Epithelial cell of proximal tubule (primary cell): ENCODE results near the gene RAD54L2. TPM values are rescaled to one million over a fixed set of nuclear protein-coding genes. Genes with fewer than 3 reads are reported as not detected.
"Not testable (repeated sequence)": the region's sequence is repeated elsewhere in the genome, so short reads cannot be mapped to it uniquely, and the experiment has no call there.

Source experiments
- DNase-seq: peaks from one replicate; pipeline ENCODE4 v3.0.0-alpha.2; 2011; ENCODE audit warnings: low read depth
- H3K4me3 ChIP-seq: 2 replicates; pipeline ENCODE4 v1.5.1; 2011; ENCODE audit warnings: low read depth, mild to moderate bottlenecking, low read length
- total RNA-seq: library from RNA; depleted of rRNA; stranded (reverse); fragments of >200 nt; gene quantifications from 2 replicates; pipeline ENCODE4 v1.2.3, GENCODE V29; 2015
- TF ChIP-seq, protein P1 (sequence below): conservative IDR thresholded peaks from 2 replicates; pipeline ENCODE4 v1.5.1; 2012; ENCODE audit warnings: low read depth, mild to moderate bottlenecking, low read length

Gene RAD54L2
- total RNA-seq, 1 donor from 2014 or later = 9.6 TPM

DNA sequence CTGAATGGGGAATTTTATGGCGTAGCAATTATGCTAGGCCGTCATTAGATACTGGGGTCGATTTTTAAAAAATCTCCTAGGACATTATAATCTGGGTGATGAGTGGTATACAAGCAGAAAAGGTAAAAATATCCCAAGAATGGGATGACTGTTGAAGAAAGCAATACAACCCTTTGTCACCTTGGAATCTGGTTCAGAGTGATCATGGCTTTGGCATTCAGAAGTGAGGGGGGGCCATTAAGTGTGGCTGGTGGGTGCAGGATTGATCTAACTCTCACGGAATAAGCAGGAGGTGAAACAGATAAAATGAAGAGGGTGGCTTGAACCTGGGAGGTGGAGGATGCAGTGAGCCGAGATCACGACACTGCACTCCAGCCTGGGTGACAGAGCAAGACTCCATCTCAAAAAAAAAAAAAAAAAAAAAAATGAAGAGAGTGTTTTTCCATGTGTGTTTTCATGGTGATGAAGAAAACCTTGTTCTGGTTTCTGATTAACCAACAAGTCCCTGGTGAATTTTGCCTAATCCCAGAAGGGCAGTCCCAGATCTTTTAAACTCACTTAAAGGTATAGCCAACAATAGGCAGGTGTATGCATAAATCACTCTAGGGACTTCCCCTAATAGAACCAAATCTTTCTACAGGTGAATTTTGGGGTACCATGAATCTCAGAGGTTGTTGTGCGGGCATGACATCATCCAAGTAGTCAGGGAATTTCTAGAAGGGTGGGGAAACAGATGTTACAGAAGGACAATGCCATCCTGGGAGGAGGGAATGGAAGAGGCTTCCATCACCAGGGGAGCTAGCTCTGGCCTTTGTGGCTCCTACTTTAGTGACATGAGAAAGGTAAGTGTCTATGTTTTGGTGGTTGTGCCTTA lies 3.1 kb upstream of the RAD54L2 start:
- TF ChIP-seq, protein P1, sequence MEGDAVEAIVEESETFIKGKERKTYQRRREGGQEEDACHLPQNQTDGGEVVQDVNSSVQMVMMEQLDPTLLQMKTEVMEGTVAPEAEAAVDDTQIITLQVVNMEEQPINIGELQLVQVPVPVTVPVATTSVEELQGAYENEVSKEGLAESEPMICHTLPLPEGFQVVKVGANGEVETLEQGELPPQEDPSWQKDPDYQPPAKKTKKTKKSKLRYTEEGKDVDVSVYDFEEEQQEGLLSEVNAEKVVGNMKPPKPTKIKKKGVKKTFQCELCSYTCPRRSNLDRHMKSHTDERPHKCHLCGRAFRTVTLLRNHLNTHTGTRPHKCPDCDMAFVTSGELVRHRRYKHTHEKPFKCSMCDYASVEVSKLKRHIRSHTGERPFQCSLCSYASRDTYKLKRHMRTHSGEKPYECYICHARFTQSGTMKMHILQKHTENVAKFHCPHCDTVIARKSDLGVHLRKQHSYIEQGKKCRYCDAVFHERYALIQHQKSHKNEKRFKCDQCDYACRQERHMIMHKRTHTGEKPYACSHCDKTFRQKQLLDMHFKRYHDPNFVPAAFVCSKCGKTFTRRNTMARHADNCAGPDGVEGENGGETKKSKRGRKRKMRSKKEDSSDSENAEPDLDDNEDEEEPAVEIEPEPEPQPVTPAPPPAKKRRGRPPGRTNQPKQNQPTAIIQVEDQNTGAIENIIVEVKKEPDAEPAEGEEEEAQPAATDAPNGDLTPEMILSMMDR = no peak
- no peak for DNase-seq

DNA sequence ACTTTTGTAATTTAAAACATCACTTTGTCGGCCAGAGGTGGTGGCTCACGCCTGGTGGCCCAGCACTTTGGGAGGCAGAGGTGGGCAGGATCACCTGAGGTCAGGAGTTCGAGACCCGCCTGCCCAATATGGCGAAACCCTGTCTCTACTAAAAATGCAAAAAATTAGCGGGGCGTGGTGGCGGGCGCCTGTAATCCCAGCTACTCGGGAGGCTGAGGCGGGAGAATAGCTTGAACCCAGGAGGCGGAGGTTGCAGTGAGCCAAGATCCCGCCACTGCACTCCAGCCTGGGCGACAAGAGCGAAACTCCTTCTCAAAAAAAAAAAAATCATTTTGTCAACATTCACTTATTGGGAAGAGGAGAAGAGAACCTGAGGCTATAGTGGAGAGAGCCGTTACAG lies 888 bp upstream of the RAD54L2 start:
- not testable (repeated sequence) for DNase-seq
- peak overlapping the region; percentile 94 for H3K4me3 ChIP-seq

More for the DNA sequence above, 3.1 kb upstream of the RAD54L2 start:
- H3K4me3 ChIP-seq = no peak overlapping the region

DNA sequence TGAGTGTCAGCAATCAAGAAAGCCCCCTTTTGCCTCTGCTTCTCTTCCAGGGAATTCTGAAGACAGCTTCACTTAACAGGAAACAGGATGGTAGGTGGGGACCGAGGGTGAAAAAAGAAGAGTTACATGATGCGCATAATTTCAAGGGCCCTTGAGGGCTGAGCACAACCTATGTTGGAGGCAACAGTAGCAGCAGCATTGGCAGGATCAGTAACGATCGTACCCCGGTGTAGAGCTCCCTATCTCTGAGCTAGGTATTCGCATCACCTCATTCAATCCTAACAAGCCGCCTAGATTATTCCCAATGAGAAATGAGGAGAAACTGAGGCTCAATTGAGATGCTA lies 432 bp upstream of the RAD54L2 start:
- TF ChIP-seq, protein P1 = no peak
- DNase-seq = no peak
- H3K4me3 ChIP-seq = peak overlapping the region; percentile 94

DNA sequence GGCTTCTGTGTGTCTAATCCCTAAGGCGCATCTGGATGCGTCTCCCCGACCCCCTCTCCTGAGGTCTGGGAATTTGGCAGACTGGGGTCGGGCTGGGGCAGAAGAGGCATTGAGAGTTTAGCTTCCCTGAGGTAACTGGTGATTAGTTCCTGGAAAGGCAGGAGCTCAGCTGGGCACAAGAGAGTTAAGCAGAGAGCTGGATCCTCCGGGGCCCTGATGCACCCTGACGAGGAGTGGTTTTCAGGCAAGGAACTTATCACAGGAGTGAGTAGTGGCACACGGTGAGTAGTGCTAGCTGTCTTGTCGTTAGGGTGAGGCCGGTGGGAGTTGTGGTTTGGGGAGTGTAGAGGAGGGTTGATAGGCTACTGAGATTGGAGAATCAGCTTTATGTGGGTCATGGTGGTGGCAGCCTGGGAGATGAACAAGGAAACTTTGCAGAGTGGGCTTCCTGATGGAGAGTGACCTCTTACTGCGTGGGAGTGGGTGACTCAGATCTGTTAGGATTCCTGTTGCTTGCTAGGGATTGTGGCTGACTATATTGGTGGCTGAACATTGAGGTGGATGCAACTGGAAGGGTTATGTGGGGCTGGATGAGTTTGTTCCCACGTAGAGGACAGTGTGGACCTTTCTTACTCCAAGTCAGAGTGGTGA lies 897 bp downstream of the RAD54L2 start:
- DNase-seq = peak; percentile 42
- TF ChIP-seq, protein P1 = no peak
- H3K4me3 ChIP-seq = peak overlapping the region; percentile 94

DNA sequence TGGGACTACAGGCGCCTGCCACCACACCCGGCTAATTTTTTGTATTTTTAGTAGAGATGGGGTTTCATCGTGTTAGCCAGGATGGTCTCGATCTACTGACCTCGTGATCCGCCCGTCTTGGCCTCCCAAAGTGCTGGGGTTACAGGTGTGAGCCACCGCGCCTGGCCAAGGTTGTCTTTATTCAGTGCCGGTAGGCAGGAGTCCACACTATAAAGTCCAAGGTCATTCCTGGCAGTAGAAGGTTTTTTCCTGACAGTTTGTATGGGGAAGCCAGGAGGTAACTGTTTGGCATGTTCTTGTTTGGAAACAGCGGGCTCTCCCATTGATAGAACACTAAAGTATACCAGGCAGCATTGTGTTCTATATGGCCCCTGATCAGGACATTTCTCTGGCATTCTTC lies 4.1 kb downstream of the RAD54L2 start:
- not testable (repeated sequence) for H3K4me3 ChIP-seq, DNase-seq

GRCh38 chr3:51544011-51544775 lies 5.7 kb downstream of the RAD54L2 start:
- TF ChIP-seq, protein P1 = no peak
- DNase-seq = peak; percentile 90
- no peak overlapping the region for H3K4me3 ChIP-seq

DNA sequence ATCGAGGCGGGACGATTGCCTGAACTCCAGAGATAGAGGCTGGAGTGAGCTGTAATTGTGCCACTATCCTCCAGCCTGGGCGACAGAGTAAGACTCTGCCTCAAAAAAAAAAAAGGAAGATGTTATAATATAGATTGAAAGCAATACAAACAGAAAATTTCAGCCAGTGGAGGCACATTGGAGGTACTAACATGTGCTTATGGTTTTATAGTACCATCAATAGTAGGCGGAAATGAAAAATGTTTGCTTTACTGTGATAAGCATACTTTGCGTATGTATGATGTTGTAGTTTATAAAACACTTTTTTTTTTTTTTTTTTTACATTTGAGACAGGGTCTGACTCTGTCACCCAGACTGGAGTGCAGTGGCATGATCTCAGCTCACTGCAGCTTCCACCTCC lies 8.8 kb downstream of the RAD54L2 start:
- H3K4me3 ChIP-seq = no peak overlapping the region
- TF ChIP-seq, protein P1 = no peak
- no peak for DNase-seq

DNA sequence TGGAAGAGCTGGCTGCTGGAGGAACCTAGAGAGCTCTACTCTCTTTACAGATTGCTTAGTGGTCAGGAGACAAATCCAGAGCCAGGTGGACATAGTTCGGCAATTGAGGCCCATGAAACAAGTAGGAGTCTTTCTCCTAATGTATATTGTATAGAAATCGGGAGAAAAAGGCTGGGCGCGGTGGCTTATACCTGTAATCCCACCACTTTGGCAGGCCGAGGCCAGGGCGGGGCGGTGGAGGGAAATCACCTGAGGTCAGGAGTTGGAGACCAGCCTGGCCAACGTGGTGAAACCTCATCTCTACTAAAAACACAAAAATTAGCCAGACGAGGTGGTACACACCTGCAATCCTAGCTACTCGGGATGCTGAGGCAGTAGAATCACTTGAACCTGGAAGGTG lies 10.8 kb downstream of the RAD54L2 start:
- TF ChIP-seq, protein P1 = no peak
- H3K4me3 ChIP-seq = no peak overlapping the region
- DNase-seq = no peak
